Measurements from ENCODE around the gene TPMT.

DNA sequence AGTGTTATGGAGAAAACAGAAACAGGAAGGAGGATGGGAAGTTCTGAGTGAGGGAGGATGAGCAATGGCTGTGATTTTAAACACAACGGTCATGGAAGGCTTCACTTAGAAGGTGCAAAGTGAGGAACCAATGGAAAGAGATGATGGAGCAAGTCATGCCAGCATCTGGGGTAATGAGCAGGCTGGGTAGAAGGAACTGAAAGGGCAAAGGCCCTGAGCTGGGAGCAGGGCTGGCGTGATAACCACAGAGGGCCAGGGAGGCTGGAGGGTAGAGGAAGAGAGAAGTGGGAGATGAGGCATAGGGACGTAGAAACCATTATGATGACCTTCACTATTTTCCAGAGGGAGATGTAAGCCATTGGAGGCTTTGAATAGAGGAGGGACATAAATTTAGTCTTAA lies 76.0 kb downstream of the TPMT start:
- TF ChIP-seq, protein P1, sequence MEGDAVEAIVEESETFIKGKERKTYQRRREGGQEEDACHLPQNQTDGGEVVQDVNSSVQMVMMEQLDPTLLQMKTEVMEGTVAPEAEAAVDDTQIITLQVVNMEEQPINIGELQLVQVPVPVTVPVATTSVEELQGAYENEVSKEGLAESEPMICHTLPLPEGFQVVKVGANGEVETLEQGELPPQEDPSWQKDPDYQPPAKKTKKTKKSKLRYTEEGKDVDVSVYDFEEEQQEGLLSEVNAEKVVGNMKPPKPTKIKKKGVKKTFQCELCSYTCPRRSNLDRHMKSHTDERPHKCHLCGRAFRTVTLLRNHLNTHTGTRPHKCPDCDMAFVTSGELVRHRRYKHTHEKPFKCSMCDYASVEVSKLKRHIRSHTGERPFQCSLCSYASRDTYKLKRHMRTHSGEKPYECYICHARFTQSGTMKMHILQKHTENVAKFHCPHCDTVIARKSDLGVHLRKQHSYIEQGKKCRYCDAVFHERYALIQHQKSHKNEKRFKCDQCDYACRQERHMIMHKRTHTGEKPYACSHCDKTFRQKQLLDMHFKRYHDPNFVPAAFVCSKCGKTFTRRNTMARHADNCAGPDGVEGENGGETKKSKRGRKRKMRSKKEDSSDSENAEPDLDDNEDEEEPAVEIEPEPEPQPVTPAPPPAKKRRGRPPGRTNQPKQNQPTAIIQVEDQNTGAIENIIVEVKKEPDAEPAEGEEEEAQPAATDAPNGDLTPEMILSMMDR (conservative IDR thresholded peaks at IDR 0.05; ENCODE audit: low read depth, low read length) = no peak
- TF ChIP-seq EZH2 (IDR thresholded peaks at IDR 0.05; ENCODE audit: low read length, unreplicated experiment) = no peak

All from PC-3 (cell line).